ENCODE measurements around the gene OGFOD3. TPM values are rescaled to one million over a fixed set of nuclear protein-coding genes. Genes with fewer than 3 reads are reported as not detected.

The OGFOD3 gene
- total RNA-seq, 1 experiment from 2014 or later = 53.6 TPM

GRCh38 chr17:82415786-82416185, 2.6 kb downstream of the OGFOD3 start:
- Histone ChIP-seq H3K27me3 (ENCODE audit: insufficient read depth, low read length) (no peaks in the 10 kb centered on the region), H3K4me3 (replicated peaks in 1 of 2; ENCODE audit: low read depth in 1 of 2, low read length in 2 of 2) (no peak overlapping the region), H3K9me3 (ENCODE audit: control insufficient read depth in 1 of 2, insufficient read depth in 1 of 2, low read depth in 1 of 2, low read length in 2 of 2) (no peaks in the 10 kb centered on the region), H3K27ac (ENCODE audit: low read depth, low read length) (no peak overlapping the region), H2AFZ (ENCODE audit: low read depth, low read length, poor library complexity, severe bottlenecking) (no peak overlapping the region), H3K79me2 (ENCODE audit: insufficient read depth, low read length) (no peaks in the 10 kb centered on the region; the same call in 1 of the 2 replicates), H3K36me3 (ENCODE audit: control insufficient read depth in 1 of 2, insufficient read depth in 2 of 2, low read length in 2 of 2) (peaks cover 0 to 3% of the 10 kb centered on the region in 2 experiments; a peak in 1 of 4 replicates), H3K4me1 (ENCODE audit: control insufficient read depth in 1 of 2, insufficient read depth in 2 of 2, low read length in 2 of 2) (peaks cover 7 to 23% of the 10 kb centered on the region in 2 experiments), H3K9ac (ENCODE audit: low read length) (no peak overlapping the region), H3K9me2 (ENCODE audit: insufficient read depth) (no peaks in the 10 kb centered on the region), H3K4me2 (ENCODE audit: low read length) (no peak overlapping the region), H4K20me1 (ENCODE audit: insufficient read depth) (peaks cover 6% of the 10 kb centered on the region; the same call in 1 of the 2 replicates)
- ChIA-PET RAD21 (ENCODE audit: low non-redundant PET in 1 of 2, low total read pairs in 2 of 2, uncharacterized antibody in 2 of 2, unreplicated experiment in 2 of 2) (no interaction called here), POLR2A (no interaction called here), CTCF (no interaction called here)
- DNase-seq (ENCODE audit: low read depth, low spot score) (no peak), ATAC-seq (no peak)
- no peak for TF ChIP-seq EZH2phosphoT487 (IDR thresholded peaks at IDR 0.05; ENCODE audit: borderline replicate concordance)
- no peak for TF ChIP-seq TCF7L2 (IDR thresholded peaks at IDR 0.05; ENCODE audit: borderline replicate concordance, extremely low read depth, insufficient read depth, insufficient read length)
- TF ChIP-seq EGR1 (IDR thresholded peaks at IDR 0.05; ENCODE audit: low read depth) = no peak
- TF ChIP-seq REST (IDR thresholded peaks at IDR 0.05; ENCODE audit: low read depth) = no peak
- TF ChIP-seq SP1 (IDR thresholded peaks at IDR 0.05; ENCODE audit: low read depth) = no peak
- TF ChIP-seq FOSL1 (IDR thresholded peaks at IDR 0.05; ENCODE audit: low read depth) = no peak
- no peak for TF ChIP-seq ATF3 (IDR thresholded peaks at IDR 0.05)
- TF ChIP-seq EZH2 (IDR thresholded peaks at IDR 0.05) = no peak
- no peak for TF ChIP-seq MAX (IDR thresholded peaks at IDR 0.05)
- TF ChIP-seq ZBTB33 (IDR thresholded peaks at IDR 0.05; ENCODE audit: extremely low read depth, insufficient replicate concordance, low read length) = no peak
- no peak for TF ChIP-seq CTCF (IDR thresholded peaks at IDR 0.05 in 2 of 3, conservative IDR thresholded peaks at IDR 0.05 in 1 of 3; ENCODE audit: borderline replicate concordance in 1 of 3, insufficient read depth in 1 of 3, low read depth in 2 of 3, low read length in 2 of 3)
- no peak for TF ChIP-seq JUND (IDR thresholded peaks at IDR 0.05)
- TF ChIP-seq CBX3 (IDR thresholded peaks at IDR 0.05; ENCODE audit: low read depth) = no peak
- no peak for TF ChIP-seq POLR2AphosphoS5 (IDR thresholded peaks at IDR 0.05; ENCODE audit: low read depth, low read length)
- intact Hi-C loops (cut with micrococcal nuclease) = loop anchor here (2.0 to 10.0 kb wide), 3 partner anchors 115 to 381 kb away; partner anchors contain the start of genes DCXR and RAC3
- no TSS peak for BruUV-seq (replicated peaks)

All from HCT116 (cell line).